Testis (tissue), 2 donors: Measurements from ENCODE around the gene ACSBG1.

Experiments
- POLR2A ChIP-seq: fragments of 450-650 bp; IDR thresholded peaks from one replicate; pipeline ENCODE4 v1.6.1; 2017; ENCODE audit warnings: antibody characterized with exemption, mild to moderate bottlenecking, moderate library complexity
- TF ChIP-seq, protein P1 (sequence below), 3 experiments: fragments of 450-650 bp in 2 of 3; fragments of 200-600 bp in 1 of 3; sonication (generic) in 1 of 3; IDR thresholded peaks; one replicate each; pipeline ENCODE4 v1.5.1; 2016 to 2019; ENCODE audit warnings: antibody characterized with exemption in 3 of 3, mild to moderate bottlenecking in 2 of 3, moderate library complexity in 1 of 3

DNA sequence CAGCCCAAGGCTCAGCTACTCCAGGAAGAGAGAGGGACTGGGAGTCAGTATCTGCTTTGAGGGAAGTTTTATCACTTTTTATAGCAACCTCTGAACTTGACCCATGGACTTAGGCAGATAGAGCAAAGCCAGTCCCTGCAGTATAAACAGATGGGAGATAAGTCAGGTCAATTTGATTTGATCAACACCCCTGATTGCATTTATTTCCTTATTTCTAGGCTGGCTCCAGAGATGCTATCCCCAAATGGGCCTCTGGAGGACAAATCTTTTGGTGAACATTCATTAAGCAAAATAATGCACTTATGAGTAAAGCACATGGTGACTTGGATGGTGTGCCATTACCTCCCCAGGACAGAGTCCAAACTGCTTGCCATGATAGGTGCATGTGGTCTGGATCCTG, 94.1 kb downstream of the ACSBG1 start:
- TF ChIP-seq, protein P1, sequence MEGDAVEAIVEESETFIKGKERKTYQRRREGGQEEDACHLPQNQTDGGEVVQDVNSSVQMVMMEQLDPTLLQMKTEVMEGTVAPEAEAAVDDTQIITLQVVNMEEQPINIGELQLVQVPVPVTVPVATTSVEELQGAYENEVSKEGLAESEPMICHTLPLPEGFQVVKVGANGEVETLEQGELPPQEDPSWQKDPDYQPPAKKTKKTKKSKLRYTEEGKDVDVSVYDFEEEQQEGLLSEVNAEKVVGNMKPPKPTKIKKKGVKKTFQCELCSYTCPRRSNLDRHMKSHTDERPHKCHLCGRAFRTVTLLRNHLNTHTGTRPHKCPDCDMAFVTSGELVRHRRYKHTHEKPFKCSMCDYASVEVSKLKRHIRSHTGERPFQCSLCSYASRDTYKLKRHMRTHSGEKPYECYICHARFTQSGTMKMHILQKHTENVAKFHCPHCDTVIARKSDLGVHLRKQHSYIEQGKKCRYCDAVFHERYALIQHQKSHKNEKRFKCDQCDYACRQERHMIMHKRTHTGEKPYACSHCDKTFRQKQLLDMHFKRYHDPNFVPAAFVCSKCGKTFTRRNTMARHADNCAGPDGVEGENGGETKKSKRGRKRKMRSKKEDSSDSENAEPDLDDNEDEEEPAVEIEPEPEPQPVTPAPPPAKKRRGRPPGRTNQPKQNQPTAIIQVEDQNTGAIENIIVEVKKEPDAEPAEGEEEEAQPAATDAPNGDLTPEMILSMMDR (IDR thresholded peaks at IDR 0.05): no peak
- TF ChIP-seq POLR2A: no peak
